ENCODE measurements around the gene ADAMTSL4. TPM values are rescaled to one million over a fixed set of nuclear protein-coding genes. Genes with fewer than 3 reads are reported as not detected.

The ADAMTSL4 gene
- total RNA-seq, 2 experiments from 2014 or later = 0.16 to 0.22 TPM

GRCh38 chr1:150548324-150548631, 930 bp upstream of the ADAMTSL4 start:
- DNase-seq (no peak), ATAC-seq (ENCODE audit: poor library complexity) (no peak)
- Histone ChIP-seq H3K4me1 (ENCODE audit: insufficient read depth, low read length) (peaks cover 39% of the 10 kb centered on the region), H3K27me3 (ENCODE audit: control insufficient read depth in 1 of 2, insufficient read depth in 2 of 2, low read length in 2 of 2) (peaks cover 10 to 15% of the 10 kb centered on the region in 2 experiments), H3K27ac (ENCODE audit: low read depth in 1 of 2, low read length in 2 of 2) (no peak overlapping the region), H3K9me3 (ENCODE audit: control insufficient read depth in 1 of 2, insufficient read depth in 1 of 2, low read length in 2 of 2) (no peaks in the 10 kb centered on the region), H3K36me3 (ENCODE audit: insufficient read depth, low read length) (no peaks in the 10 kb centered on the region), H3K4me3 (ENCODE audit: low read length) (peak overlapping the region; percentile 49)
- CTCF ChIA-PET = interaction anchor here (2.7 kb wide), 1 partner anchor 12 kb away, joined by 12 read pairs; no protein-coding TSS in a partner anchor
- no peaks in the 10 kb centered on the region for H3K9me3 Mint-ChIP-seq
- POLR2A ChIA-PET = interaction anchor here (0.7 to 2.2 kb wide), 4 partner anchors 13 to 184 kb away, joined by 3 to 11 read pairs (median 3); partner anchors contain the start of gene RPRD2
- H3K36me3 Mint-ChIP-seq (ENCODE audit: low read depth) = no peaks in the 10 kb centered on the region
- intact Hi-C loops (cut with DNase I, micrococcal nuclease) = no loop called here
- no peak overlapping the region for H3K27ac Mint-ChIP-seq
- TF ChIP-seq, protein P1, sequence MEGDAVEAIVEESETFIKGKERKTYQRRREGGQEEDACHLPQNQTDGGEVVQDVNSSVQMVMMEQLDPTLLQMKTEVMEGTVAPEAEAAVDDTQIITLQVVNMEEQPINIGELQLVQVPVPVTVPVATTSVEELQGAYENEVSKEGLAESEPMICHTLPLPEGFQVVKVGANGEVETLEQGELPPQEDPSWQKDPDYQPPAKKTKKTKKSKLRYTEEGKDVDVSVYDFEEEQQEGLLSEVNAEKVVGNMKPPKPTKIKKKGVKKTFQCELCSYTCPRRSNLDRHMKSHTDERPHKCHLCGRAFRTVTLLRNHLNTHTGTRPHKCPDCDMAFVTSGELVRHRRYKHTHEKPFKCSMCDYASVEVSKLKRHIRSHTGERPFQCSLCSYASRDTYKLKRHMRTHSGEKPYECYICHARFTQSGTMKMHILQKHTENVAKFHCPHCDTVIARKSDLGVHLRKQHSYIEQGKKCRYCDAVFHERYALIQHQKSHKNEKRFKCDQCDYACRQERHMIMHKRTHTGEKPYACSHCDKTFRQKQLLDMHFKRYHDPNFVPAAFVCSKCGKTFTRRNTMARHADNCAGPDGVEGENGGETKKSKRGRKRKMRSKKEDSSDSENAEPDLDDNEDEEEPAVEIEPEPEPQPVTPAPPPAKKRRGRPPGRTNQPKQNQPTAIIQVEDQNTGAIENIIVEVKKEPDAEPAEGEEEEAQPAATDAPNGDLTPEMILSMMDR (IDR thresholded peaks at IDR 0.05) = no peak
- peaks cover 34% of the 10 kb centered on the region for H3K27me3 Mint-ChIP-seq
- H3K4me3 Mint-ChIP-seq = peak overlapping the region; percentile 82
- H3K4me1 Mint-ChIP-seq (ENCODE audit: low read depth) = peaks cover 23% of the 10 kb centered on the region

GRCh38 chr1:150549496-150550221, 451 bp downstream of the ADAMTSL4 start:
- intact Hi-C loops (cut with DNase I, micrococcal nuclease) = no loop called here
- CTCF ChIA-PET = interaction anchor here (1.5 kb wide), 1 partner anchor 70 kb away, joined by 6 read pairs; no protein-coding TSS in a partner anchor

GRCh38 chr1:150550222-150551050, 1.2 kb downstream of the ADAMTSL4 start:
- Mint-ChIP-seq H3K27ac (no peak overlapping the region), H3K4me1 (ENCODE audit: low read depth) (peaks cover 23% of the 10 kb centered on the region), H3K36me3 (ENCODE audit: low read depth) (no peaks in the 10 kb centered on the region), H3K4me3 (peak overlapping the region; percentile 60), H3K9me3 (no peaks in the 10 kb centered on the region), H3K27me3 (peaks cover 31% of the 10 kb centered on the region)
- no peak for DNase-seq
- no peak for ATAC-seq (ENCODE audit: poor library complexity)
- no peak overlapping the region for H3K27ac ChIP-seq (ENCODE audit: low read depth in 1 of 2, low read length in 2 of 2)
- POLR2A ChIA-PET = interaction anchor here (0.9 to 2.2 kb wide), 6 partner anchors 10 to 79 kb away, joined by 3 to 11 read pairs (median 7); partner anchors contain the start of genes ENSA and MCL1
- TF ChIP-seq, protein P1 (IDR thresholded peaks at IDR 0.05) = no peak
- peaks cover 39% of the 10 kb centered on the region for H3K4me1 ChIP-seq (ENCODE audit: insufficient read depth, low read length)
- no peaks in the 10 kb centered on the region for H3K9me3 ChIP-seq (ENCODE audit: control insufficient read depth in 1 of 2, insufficient read depth in 1 of 2, low read length in 2 of 2)
- intact Hi-C loops (cut with DNase I, micrococcal nuclease) = no loop called here
- no peak overlapping the region for H3K4me3 ChIP-seq (ENCODE audit: low read length)
- CTCF ChIA-PET = interaction anchor here (0.6 to 2.3 kb wide), 3 partner anchors 9 to 68 kb away, joined by 4 to 8 read pairs (median 7); no protein-coding TSS in a partner anchor
- no peaks in the 10 kb centered on the region for H3K36me3 ChIP-seq (ENCODE audit: insufficient read depth, low read length)
- H3K27me3 ChIP-seq (ENCODE audit: control insufficient read depth in 1 of 2, insufficient read depth in 2 of 2, low read length in 2 of 2) = peaks cover 10 to 12% of the 10 kb centered on the region in 2 experiments

More at GRCh38 chr1:150549496-150550221, 451 bp downstream of the ADAMTSL4 start:
- POLR2A ChIA-PET = interaction anchor here (1.0 to 2.2 kb wide), 5 partner anchors 12 to 70 kb away, joined by 3 to 11 read pairs (median 3); no protein-coding TSS in a partner anchor
- H3K4me1 Mint-ChIP-seq (ENCODE audit: low read depth) = peaks cover 23% of the 10 kb centered on the region
- H3K9me3 ChIP-seq (ENCODE audit: control insufficient read depth in 1 of 2, insufficient read depth in 1 of 2, low read length in 2 of 2) = no peaks in the 10 kb centered on the region
- no peak overlapping the region for H3K4me3 ChIP-seq (ENCODE audit: low read length)
- no peak overlapping the region for H3K27ac ChIP-seq (ENCODE audit: low read depth in 1 of 2, low read length in 2 of 2)
- H3K27ac Mint-ChIP-seq = no peak overlapping the region
- no peak for DNase-seq
- TF ChIP-seq, protein P1 (IDR thresholded peaks at IDR 0.05) = no peak
- H3K36me3 Mint-ChIP-seq (ENCODE audit: low read depth) = no peaks in the 10 kb centered on the region
- no peaks in the 10 kb centered on the region for H3K9me3 Mint-ChIP-seq
- no peak for ATAC-seq (ENCODE audit: poor library complexity)
- no peaks in the 10 kb centered on the region for H3K36me3 ChIP-seq (ENCODE audit: insufficient read depth, low read length)
- H3K4me3 Mint-ChIP-seq = peak overlapping the region; percentile 80
- H3K27me3 ChIP-seq (ENCODE audit: control insufficient read depth in 1 of 2, insufficient read depth in 2 of 2, low read length in 2 of 2) = peaks cover 10 to 15% of the 10 kb centered on the region in 2 experiments
- peaks cover 34% of the 10 kb centered on the region for H3K27me3 Mint-ChIP-seq
- peaks cover 39% of the 10 kb centered on the region for H3K4me1 ChIP-seq (ENCODE audit: insufficient read depth, low read length)
